ENCODE results near the gene GNB1L.
"Not testable (repeated sequence)": the region's sequence is repeated elsewhere in the genome, so short reads cannot be mapped to it uniquely, and the experiment has no call there.

GNB1L gene

GRCh38 chr22:19888131-19888746, 33.6 kb upstream of the GNB1L start:
- no peak for DNase-seq (ENCODE audit: extremely low read depth, low read depth)
- no peak for TF ChIP-seq CTCF (IDR thresholded peaks at IDR 0.05; ENCODE audit: low read depth, low read length)

- DNase-seq (ENCODE audit: extremely low read depth, low read depth), result no peak
- TF ChIP-seq CTCF (IDR thresholded peaks at IDR 0.05; ENCODE audit: low read depth, low read length), result no peak
Observed at GRCh38 chr22:19887256-19887985, 32.7 kb upstream of the GNB1L start.

- no peak; the same call in 1 of the 2 replicates for TF ChIP-seq CTCF (IDR thresholded peaks at IDR 0.05; ENCODE audit: low read depth, low read length)
- peak; percentile 44 for DNase-seq (ENCODE audit: extremely low read depth, low read depth)
Observed at GRCh38 chr22:19886605-19887255, 32.1 kb upstream of the GNB1L start.

GRCh38 chr22:19885841-19886592, 31.3 kb upstream of the GNB1L start:
- no peak for TF ChIP-seq CTCF (IDR thresholded peaks at IDR 0.05; ENCODE audit: low read depth, low read length)
- DNase-seq (ENCODE audit: extremely low read depth, low read depth), result no peak

GRCh38 chr22:19884954-19885751, 30.5 kb upstream of the GNB1L start:
- no peak for TF ChIP-seq CTCF (IDR thresholded peaks at IDR 0.05; ENCODE audit: low read depth, low read length)
- DNase-seq (ENCODE audit: extremely low read depth, low read depth), result no peak

GRCh38 chr22:19884161-19884953, 29.7 kb upstream of the GNB1L start:
- no peak for TF ChIP-seq CTCF (IDR thresholded peaks at IDR 0.05; ENCODE audit: low read depth, low read length)
- no peak for DNase-seq (ENCODE audit: extremely low read depth, low read depth)

GRCh38 chr22:19883446-19883845, 28.8 kb upstream of the GNB1L start:
- not testable (repeated sequence) for DNase-seq (ENCODE audit: extremely low read depth, low read depth)

Data from AG09319 (cell line).